HG03196 (cell line): ENCODE results near the gene NEURL4.

Experiments
- ATAC-seq: cut with Tn5 transposase; IDR thresholded peaks from one replicate; pipeline ENCODE4 v1.9.1; 2021; ENCODE audit not compliant: unreplicated experiment

The NEURL4 gene

GRCh38 chr17:7324438-7324779 lies 4.7 kb downstream of the NEURL4 start:
- ATAC-seq, result no peak

GRCh38 chr17:7323731-7324437 lies 5.3 kb downstream of the NEURL4 start:
- no peak for ATAC-seq

DNA sequence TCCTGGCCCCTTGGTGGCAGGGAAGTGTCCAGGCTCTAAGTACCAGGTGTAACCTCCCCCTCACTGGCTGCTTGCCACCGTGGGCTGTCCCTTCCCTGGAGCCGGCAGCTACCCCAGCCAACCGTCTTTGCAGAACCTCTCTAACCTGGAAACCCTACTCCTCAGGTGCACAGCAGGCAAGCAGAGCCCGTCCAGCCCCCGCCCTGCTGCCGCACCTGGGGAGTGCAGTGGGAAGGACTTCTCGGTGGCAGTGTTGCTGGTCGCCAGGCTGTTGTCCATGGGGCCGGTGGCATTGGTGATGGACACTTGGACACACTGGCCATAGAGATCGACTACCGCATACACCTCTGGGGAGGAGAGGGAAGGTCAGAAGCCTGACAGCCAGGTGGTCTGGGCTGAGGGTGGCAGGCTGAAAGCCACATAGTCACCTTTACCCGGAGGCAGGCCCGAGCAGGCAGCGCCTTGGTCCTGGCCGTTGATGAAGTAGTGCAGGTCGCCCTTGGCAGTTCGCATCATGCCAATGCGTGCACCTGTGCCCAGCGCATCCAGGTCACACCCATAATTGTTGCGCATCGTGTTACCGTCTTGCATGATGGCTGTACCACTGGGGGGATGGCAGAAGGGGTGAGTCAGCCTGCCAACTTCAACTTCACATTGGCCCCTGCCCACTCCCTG lies 6.5 kb downstream of the NEURL4 start:
- no peak for ATAC-seq

GRCh38 chr17:7321466-7321865 lies 7.7 kb downstream of the NEURL4 start:
- ATAC-seq, result no peak

DNA sequence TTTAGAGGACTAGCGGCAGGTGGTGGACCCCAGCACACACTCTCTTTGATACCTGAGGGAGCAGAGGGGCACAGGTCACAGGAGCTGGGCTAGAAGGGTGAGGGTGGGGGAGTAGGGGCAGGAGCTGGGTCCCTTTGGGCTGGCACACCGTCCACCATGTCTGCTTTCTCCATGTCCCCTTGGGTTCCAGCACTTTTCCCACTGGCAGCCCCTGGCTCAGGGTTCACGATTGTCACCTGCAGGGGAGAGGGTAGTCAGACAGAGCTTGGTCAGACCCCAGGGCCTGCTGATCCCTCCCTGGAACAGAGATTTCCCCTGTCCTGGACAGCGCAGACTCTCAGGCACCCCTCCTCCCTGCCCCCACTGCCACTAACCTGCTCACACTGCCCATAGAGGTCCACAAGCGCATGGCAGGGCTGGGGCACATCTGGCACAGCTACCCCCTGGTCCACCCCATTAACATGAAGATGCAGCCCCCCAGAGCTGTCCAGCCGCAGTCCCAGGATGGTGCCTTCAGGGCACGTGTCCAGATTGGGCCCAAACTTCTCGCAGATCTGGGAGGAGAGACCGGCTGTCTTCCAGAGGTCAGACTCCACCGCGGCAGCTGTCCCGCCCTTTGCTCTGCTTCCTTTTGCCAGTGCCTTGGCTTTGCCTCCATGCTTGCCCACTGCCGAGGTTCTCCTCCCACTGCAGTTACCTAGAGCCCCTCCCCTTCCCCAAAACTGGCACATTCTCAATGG lies 10.8 kb downstream of the NEURL4 start:
- ATAC-seq, result no peak

DNA sequence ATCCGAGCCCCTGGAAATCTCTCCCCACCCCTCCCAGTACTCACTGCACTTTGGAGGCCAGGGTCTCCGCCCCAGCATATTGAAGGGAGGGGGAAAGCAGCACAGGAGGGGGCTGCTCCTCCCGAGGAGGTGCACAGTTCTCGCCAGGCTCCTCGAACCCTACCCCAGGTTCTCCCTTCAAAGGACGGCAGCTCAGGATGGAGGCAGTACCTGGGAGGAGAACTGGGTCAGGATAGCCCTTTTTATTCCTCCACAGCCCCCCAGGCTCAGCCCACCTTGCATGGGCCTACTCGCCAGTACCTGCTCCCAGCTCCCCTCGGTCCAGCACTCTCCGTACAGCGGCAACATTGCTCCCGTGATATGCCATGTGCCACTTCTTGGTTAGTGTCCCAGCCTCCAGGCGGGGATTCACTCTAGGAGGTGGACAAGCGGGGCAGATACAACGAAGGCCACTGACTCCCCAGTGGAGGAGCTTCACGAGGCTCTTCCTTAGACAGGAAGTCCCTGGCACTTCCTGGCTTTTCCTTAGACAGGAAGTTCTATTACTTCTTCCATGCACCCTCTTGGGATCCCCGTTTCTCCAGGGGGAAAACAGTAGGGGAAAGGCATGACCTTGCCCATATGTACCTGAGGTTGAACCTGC lies 11.9 kb downstream of the NEURL4 start:
- ATAC-seq, result no peak

- ATAC-seq, result no peak
Measured at GRCh38 chr17:7315570-7316235, 13.4 kb downstream of the NEURL4 start.

GRCh38 chr17:7314719-7315569 lies 14.2 kb downstream of the NEURL4 start, which contains the start of gene GPS2:
GPS2 (minus strand) TSS chr17:7315360; CDS start chr17:7315052, 308 bp downstream.
- ATAC-seq, result peak; percentile 63

- ATAC-seq, result no peak
Measured at GRCh38 chr17:7313890-7314718, 15.0 kb downstream of the NEURL4 start.

DNA sequence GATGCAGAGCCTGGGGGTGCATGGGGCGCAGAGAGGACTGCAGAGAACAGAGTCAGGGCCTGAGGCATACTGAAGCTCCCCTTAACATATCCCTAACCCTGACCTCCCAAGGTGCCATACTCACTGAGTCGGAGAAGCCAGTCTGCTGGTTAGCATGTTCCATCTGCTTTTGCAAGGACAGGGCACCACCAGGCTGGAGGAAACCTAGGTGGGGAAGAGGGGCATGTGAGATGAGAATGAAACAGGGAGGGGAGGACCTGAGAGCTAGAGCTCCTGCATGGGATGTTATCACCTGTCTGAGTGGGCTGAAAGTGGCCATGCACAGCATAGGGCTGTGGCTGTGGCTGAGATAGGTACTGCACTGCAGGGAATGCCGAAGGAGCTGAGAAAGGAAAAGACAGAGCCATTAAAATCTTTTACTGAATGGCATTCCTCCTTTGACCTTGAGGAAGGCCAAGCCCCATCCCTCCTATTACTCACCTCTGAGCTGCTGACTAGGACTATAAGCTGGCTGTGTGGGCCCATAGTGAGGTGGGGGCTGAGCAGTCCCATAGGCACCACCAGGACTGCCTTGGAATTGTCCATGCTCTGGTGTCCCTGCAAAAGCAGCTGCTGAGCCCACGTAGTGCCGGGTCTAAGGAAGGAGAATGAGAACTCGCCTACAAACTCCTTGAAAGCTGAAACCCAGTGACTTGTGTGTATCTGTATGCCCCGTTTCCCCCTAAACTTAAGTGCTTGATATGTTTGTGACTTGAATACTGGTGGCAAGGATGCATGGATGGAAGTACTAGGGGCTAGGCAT lies 15.8 kb downstream of the NEURL4 start:
- ATAC-seq, result no peak

DNA sequence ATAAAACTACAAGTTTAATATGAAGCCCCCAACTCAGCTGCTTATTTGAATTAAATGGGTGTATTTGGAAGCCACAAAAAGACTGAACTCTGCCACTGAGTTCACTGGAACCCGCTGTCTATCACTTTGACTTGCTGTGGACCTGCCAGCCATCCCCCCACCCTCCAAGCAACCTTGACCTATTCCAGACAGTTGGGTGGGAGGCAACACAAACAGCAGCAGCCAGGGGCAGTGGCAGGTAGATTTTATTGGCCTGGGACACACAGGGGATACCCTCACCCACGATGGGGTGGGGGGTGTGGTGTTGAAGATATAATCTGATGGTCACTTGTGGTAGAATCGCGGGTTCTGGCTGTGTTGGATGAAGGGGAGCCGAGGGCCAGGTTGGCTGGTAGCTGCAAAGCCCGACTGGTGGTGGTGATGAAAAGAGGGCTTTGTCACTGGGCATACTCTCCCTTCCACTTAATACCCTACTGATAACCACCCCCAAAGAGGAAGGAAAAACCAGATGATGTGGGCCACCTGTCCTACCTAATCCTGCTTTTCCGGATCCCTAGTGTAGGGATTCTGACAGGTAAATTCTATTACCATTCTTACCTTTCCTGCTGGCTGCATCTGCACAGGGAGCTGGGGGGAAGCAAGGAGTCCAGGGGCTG lies 16.6 kb downstream of the NEURL4 start:
- ATAC-seq, result no peak

DNA sequence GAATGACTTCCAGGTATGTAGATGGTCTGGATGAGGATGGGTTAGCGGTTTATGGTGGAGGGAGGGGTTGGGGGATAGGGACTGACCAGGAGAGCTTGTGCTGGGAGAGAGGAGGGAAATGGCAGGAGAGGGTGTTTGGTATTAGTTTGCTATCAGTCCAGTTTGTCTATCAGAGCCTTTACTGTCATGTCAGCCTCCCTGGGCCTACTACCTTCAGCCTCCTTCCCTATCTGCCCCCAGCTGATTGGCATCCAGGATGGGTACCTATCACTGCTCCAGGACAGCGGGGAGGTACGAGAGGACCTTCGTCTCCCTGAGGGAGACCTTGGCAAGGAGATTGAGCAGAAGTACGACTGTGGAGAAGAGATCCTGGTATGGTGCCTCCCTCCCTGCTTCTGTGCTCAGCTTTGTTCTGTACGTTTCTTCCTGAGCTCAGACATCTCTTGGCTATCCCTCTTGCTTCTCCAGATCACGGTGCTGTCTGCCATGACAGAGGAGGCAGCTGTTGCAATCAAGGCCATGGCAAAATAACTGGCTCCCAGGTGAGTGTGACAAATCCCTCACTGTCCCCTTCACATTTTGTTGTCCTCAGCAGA lies 17.9 kb downstream of the NEURL4 start:
- ATAC-seq, result no peak

- no peak for ATAC-seq
Measured at GRCh38 chr17:7309628-7310027, 19.5 kb downstream of the NEURL4 start.

DNA sequence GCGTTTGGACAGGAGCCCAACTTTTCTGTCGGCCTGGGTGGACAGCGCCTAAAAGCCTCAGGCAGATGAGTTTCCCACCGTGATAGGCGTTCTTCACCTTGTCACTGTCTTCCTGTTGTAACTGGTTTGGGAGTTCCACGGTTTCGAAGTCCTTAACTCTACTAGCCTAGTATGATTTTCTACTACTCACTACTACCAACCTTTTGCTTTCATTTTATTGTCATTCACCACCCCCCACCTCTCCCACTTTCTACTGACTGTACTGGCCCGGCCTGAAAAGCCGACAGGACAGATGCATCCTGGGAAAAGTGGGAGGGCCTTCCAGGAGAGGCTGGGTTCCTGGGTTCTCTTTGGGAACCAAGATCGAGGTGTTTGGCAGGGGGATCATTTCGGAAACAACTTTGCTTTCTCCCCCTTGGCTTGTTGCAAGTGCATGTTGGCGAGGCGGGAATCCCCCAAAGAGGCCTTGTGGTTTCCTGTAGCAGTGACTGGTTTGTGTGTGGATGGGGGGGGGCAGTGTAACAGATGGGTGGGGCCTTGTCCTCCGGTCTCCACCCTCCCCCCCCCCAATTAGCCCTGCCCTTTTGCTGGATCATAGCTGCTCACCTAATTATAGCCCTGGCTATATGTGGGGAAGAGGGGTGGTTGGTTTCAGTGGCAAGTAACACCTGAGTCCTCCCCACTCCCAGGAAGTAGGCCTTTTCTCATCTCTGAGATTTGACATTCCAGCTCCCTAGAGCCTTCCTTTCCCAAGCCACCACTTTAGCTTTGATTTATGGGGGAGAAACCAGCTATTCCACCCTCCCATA lies 20.3 kb downstream of the NEURL4 start:
- no peak for ATAC-seq

DNA sequence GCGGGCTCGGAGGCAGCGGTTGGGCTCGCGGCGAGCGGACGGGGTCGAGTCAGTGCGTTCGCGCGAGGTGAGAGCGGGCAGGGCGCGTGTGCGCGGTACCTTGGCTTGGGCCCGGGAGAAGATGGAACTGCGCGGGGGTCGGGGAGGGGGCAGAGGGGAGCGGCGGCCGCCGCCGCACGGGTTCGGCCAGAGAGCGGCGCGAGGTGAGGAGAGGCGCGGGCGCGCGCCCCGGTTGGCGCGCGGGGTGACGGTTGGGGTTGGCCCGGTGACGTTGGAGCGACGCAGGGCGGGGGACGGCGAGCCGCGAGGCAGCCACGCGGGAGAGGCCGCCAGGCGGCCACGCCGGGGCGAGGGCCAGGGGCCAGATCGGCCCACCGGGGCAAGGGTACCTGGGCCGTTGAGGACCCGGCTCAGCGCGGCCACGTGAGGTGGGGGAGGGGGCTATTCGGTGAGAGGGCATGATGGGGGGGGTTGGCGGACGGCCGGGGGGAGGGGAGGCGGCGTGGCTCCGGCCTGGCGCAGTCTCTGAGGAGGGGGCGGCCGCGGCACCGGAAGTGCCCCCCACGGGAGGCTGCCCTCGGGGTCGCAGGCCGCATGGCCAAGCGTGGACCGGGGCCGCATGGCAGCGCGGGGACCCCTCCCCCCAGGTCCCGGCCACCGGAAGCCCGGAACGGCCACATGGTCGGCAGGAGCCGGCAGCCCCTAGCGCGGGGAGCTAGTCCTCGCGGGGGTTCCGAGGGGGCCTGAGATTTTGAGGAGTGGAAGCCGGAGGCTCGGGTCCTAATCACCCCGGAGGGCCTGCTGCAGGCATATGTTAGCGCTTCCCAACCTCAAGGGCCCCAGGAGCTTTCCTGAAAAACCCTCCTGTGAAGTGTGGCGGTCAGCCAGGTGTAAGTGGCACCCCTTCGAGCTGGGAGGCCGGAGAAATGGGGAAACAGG lies 21.2 kb downstream of the NEURL4 start:
- no peak for ATAC-seq
